GM21825 (cell line): ENCODE data around the gene CLEC16A.
"Not testable (repeated sequence)": the region's sequence is repeated elsewhere in the genome, so short reads cannot be mapped to it uniquely, and the experiment has no call there.

Source experiments
- ATAC-seq: cut with Tn5 transposase; IDR thresholded peaks from one replicate; pipeline ENCODE4 v1.9.1; 2021; ENCODE audit warnings: mild to moderate bottlenecking, moderate library complexity; ENCODE audit not compliant: unreplicated experiment

The CLEC16A gene

GRCh38 chr16:10938796-10939648 lies 5.3 kb upstream of the CLEC16A start:
- no peak for ATAC-seq

- no peak for ATAC-seq
These were observed 4.6 kb upstream of the CLEC16A start for GRCh38 chr16:10939649-10940234.

GRCh38 chr16:10940501-10941079 lies 3.8 kb upstream of the CLEC16A start:
- ATAC-seq = no peak

- no peak for ATAC-seq
These were observed 3.0 kb upstream of the CLEC16A start for GRCh38 chr16:10941127-10941933.

- not testable (repeated sequence) for ATAC-seq
These were observed 2.4 kb upstream of the CLEC16A start for GRCh38 chr16:10941935-10942351.

GRCh38 chr16:10942352-10943063 lies 1.9 kb upstream of the CLEC16A start, which contains the start of gene DEXI:
TSS of gene DEXI (minus strand) at chr16:10942468. CDS start at chr16:10942005, 463 bp downstream.
- ATAC-seq = peak; percentile 60

GRCh38 chr16:10943064-10943353 lies 1.4 kb upstream of the CLEC16A start:
- ATAC-seq = no peak

- ATAC-seq = no peak
These were observed 862 bp downstream of the CLEC16A start for GRCh38 chr16:10945065-10945787.

- no peak for ATAC-seq
These were observed 1.9 kb downstream of the CLEC16A start for GRCh38 chr16:10946308-10946707.

- ATAC-seq = no peak
These were observed 2.9 kb downstream of the CLEC16A start for GRCh38 chr16:10947211-10947787.

- peak; percentile 70 for ATAC-seq
These were observed 5.1 kb downstream of the CLEC16A start for GRCh38 chr16:10949424-10949970.

- no peak for ATAC-seq
These were observed 6.0 kb downstream of the CLEC16A start for GRCh38 chr16:10950393-10950792.

GRCh38 chr16:10951026-10951425 lies 6.7 kb downstream of the CLEC16A start:
- no peak for ATAC-seq

GRCh38 chr16:10954903-10955302 lies 10.5 kb downstream of the CLEC16A start:
- no peak for ATAC-seq

GRCh38 chr16:10957771-10958482 lies 13.6 kb downstream of the CLEC16A start:
- no peak for ATAC-seq

GRCh38 chr16:10959161-10959560 lies 14.8 kb downstream of the CLEC16A start:
- no peak for ATAC-seq

GRCh38 chr16:10961231-10961630 lies 16.9 kb downstream of the CLEC16A start:
- ATAC-seq = no peak

- ATAC-seq = peak; percentile 36
These were observed 19.9 kb downstream of the CLEC16A start for GRCh38 chr16:10964039-10964890.
